Stomach smooth muscle (tissue), 2 donors: Measurements from ENCODE around the gene OBI1.
A peak's percentile ranks its signal among the peaks of the same experiment; 100 is the strongest.

Experiments used
- H3K27ac ChIP-seq: one replicate; pipeline ENCODE4 v1.7.0; 2013; ENCODE audit warnings: mild to moderate bottlenecking, low read length, inconsistent platforms
- H3K27me3 ChIP-seq, 2 donors: one replicate each; pipeline ENCODE4 v1.7.0; 2013; ENCODE audit warnings: low read length in 2 of 2; ENCODE audit not compliant: insufficient read depth in 2 of 2, control insufficient read depth in 1 of 2
- H3K36me3 ChIP-seq, 2 donors: one replicate each; pipeline ENCODE4 v1.7.0; 2013; ENCODE audit warnings: low read length in 2 of 2; ENCODE audit not compliant: control insufficient read depth in 2 of 2, insufficient read depth in 2 of 2
- H3K4me1 ChIP-seq: one replicate; pipeline ENCODE4 v1.7.0; 2013; ENCODE audit warnings: low read length; ENCODE audit not compliant: control insufficient read depth, insufficient read depth
- H3K4me3 ChIP-seq, 2 donors: one replicate each; pipeline ENCODE4 v1.7.0; 2013; ENCODE audit warnings: low read length in 2 of 2
- H3K9ac ChIP-seq, 2 donors: one replicate each; pipeline ENCODE4 v1.7.0; 2013; ENCODE audit warnings: low read length in 2 of 2, mild to moderate bottlenecking in 1 of 2
- H3K9me3 ChIP-seq, 2 donors: one replicate each; pipeline ENCODE4 v1.7.0; 2013; ENCODE audit warnings: low read length in 2 of 2; ENCODE audit not compliant: control insufficient read depth in 2 of 2
- donor health status: healthy.
- donor health status: Pancreatic carcinoma.

Gene OBI1

DNA sequence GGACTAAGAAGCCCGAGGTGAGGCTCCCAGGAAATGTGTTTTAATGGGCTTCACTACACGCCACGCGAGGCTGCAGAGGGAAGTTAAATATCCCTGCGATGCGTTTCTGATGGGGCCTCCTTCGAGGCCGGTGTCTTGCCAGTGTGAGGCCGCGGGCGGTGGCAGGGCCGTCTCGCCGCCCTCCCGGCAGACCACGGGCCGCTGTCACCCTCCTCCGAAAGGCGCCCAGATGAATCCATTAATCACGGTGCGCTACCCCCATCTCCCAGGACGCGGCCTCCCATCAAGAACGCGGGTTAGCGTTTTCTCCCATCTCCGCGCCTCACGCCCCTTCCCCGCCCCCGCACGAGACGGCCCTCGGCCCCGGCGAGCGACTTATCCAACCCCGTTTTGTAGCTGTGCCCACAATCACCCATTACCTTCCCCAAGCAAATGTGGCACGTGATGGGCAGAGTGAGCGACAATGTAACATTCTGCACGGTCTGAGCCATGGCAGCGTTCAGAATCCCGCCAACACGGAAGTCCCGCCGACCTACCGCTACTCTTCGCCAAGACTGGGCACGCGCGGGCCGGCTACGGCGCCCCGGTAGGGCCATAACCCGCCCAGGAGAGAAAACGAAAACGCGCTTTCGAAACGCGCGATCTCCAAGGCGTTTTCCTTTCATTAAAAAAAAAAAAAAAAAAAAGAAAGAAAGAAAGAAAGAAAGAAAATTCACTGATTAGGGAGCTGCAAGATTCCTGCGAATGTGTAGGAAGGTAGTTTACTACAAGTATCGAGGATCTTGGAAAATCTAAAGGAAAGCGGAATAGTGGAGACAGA, at the start of gene OBI1:
OBI1 (minus strand) TSS at position 526 of the 820 bp plus-strand sequence; CDS start at position 491, 35 bp downstream.
- no peaks in the 10 kb centered on the region for H3K36me3 ChIP-seq
- no peak within 1 kb of the TSS for H3K27ac ChIP-seq
- peak within 1 kb of the TSS; percentile 91 to 98 for H3K4me3 ChIP-seq
- no peaks in the 10 kb centered on the region for H3K27me3 ChIP-seq
- H3K4me1 ChIP-seq = no peaks in the 10 kb centered on the region
- peak within 1 kb of the TSS; percentile 77 to 81 for H3K9ac ChIP-seq
- H3K9me3 ChIP-seq = no peaks in the 10 kb centered on the region

DNA sequence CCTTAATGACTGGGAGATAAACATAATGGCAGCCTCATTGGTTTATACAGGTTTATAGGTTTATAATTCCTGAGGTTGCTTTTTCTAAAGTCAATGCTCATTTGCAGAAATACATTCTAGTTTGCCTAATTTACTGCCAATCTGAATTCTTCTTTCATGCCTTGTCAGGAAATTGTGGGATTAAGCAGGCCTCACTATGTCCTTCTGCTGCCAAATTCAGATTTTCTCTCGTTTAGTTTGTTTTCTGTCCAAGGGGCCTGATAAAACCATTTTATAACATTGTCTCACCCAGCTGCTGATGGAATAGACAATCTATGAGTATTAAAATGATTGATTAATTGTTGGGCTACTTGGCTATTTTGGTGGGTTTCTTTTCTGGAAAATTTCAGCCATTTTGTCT, 42.4 kb upstream of the OBI1 start:
- no peak overlapping the region for H3K4me3 ChIP-seq
- no peak overlapping the region for H3K9ac ChIP-seq
- H3K4me1 ChIP-seq = no peaks in the 10 kb centered on the region
- H3K36me3 ChIP-seq = no peaks in the 10 kb centered on the region
- H3K9me3 ChIP-seq = no peaks in the 10 kb centered on the region
- no peak overlapping the region for H3K27ac ChIP-seq
- no peaks in the 10 kb centered on the region for H3K27me3 ChIP-seq

- no peaks in the 10 kb centered on the region for H3K36me3 ChIP-seq
- no peak overlapping the region for H3K27ac ChIP-seq
- no peak overlapping the region for H3K4me3 ChIP-seq
- no peaks in the 10 kb centered on the region for H3K27me3 ChIP-seq
- H3K9me3 ChIP-seq = no peaks in the 10 kb centered on the region
- H3K4me1 ChIP-seq = no peaks in the 10 kb centered on the region
- no peak overlapping the region for H3K9ac ChIP-seq
Measured at GRCh38 chr13:78700121-78700910, 41.4 kb upstream of the OBI1 start.

- Histone ChIP-seq H3K27ac (no peak overlapping the region), H3K9ac (no peak overlapping the region), H3K4me1 (no peaks in the 10 kb centered on the region), H3K27me3 (no peaks in the 10 kb centered on the region), H3K36me3 (no peaks in the 10 kb centered on the region), H3K4me3 (no peak overlapping the region), H3K9me3 (no peaks in the 10 kb centered on the region)
Measured at GRCh38 chr13:78689011-78689410, 30.1 kb upstream of the OBI1 start.

- no peak overlapping the region for H3K9ac ChIP-seq
- H3K4me1 ChIP-seq = no peaks in the 10 kb centered on the region
- H3K36me3 ChIP-seq = no peaks in the 10 kb centered on the region
- H3K4me3 ChIP-seq = no peak overlapping the region
- H3K27ac ChIP-seq = no peak overlapping the region
- no peaks in the 10 kb centered on the region for H3K9me3 ChIP-seq
- no peaks in the 10 kb centered on the region for H3K27me3 ChIP-seq
Measured at GRCh38 chr13:78686461-78686860, 27.5 kb upstream of the OBI1 start.

GRCh38 chr13:78680576-78681350, 21.8 kb upstream of the OBI1 start:
- Histone ChIP-seq H3K4me3 (no peak overlapping the region), H3K27me3 (peaks cover 0 to 2% of the 10 kb centered on the region in 2 donors), H3K9me3 (no peaks in the 10 kb centered on the region), H3K9ac (no peak overlapping the region), H3K4me1 (no peaks in the 10 kb centered on the region), H3K36me3 (no peaks in the 10 kb centered on the region), H3K27ac (no peak overlapping the region)

GRCh38 chr13:78680115-78680561, 21.2 kb upstream of the OBI1 start:
- no peak overlapping the region for H3K4me3 ChIP-seq
- H3K9me3 ChIP-seq = no peaks in the 10 kb centered on the region
- H3K36me3 ChIP-seq = no peaks in the 10 kb centered on the region
- H3K9ac ChIP-seq = no peak overlapping the region
- H3K27ac ChIP-seq = no peak overlapping the region
- no peaks in the 10 kb centered on the region for H3K4me1 ChIP-seq
- peaks cover 0 to 3% of the 10 kb centered on the region in 2 donors for H3K27me3 ChIP-seq

DNA sequence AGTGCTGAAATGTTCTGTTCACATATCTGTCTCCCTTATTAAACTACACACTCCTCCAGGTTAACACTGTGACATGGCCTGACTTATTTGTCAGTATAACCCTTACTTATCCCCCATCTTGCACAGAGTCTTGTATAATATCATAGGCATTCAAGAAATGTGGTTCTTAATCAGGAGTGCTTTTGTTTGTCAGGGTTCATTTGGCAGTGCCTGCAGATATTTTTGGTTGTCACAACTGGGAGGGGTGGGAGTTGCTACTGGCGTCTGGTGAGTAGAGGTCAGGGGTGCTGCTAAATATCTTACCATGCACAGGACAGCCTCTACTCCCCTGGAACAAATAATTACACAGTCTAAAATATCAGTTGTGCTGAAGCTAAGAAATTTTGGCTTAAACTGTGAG, 20.4 kb upstream of the OBI1 start:
- no peaks in the 10 kb centered on the region for H3K36me3 ChIP-seq
- H3K9ac ChIP-seq = no peak overlapping the region
- H3K9me3 ChIP-seq = no peaks in the 10 kb centered on the region
- peaks cover 0 to 3% of the 10 kb centered on the region in 2 donors for H3K27me3 ChIP-seq
- no peak overlapping the region for H3K27ac ChIP-seq
- no peaks in the 10 kb centered on the region for H3K4me1 ChIP-seq
- no peak overlapping the region for H3K4me3 ChIP-seq

DNA sequence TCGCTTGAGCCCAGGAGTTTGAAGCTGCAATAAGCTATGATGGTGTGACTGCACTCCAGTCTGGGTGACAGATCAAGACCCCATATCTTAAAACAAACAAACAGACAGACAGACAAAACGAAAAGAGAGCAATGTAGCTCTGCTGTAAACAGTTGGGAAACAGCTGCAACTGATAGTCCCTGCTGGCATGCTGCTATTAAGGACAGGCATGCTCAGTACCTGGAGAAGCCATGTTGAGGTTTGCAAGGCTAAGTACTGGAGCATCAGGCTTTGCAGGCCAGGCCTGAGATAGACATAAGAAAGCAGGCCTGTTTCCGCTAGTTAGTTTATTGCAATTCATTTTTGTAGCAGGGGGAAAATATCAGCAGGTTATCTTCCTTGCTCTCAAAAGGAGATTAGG, 16.2 kb upstream of the OBI1 start:
- Histone ChIP-seq H3K27ac (no peak overlapping the region), H3K9ac (no peak overlapping the region), H3K9me3 (no peaks in the 10 kb centered on the region), H3K36me3 (no peaks in the 10 kb centered on the region), H3K4me1 (no peaks in the 10 kb centered on the region), H3K4me3 (no peak overlapping the region), H3K27me3 (peaks cover 0 to 6% of the 10 kb centered on the region in 2 donors)

GRCh38 chr13:78674638-78675037, 15.7 kb upstream of the OBI1 start:
- Histone ChIP-seq H3K4me1 (no peaks in the 10 kb centered on the region), H3K9me3 (no peaks in the 10 kb centered on the region), H3K27ac (no peak overlapping the region), H3K9ac (no peak overlapping the region), H3K27me3 (peaks cover 0 to 6% of the 10 kb centered on the region in 2 donors), H3K36me3 (no peaks in the 10 kb centered on the region), H3K4me3 (no peak overlapping the region)
